Neural progenitor cell (in vitro differentiated cells): Measurements from ENCODE around the gene PSMG1. TPM values are rescaled to one million over a fixed set of nuclear protein-coding genes. Genes with fewer than 3 reads are reported as not detected.

Experiments used
- DNase-seq: peaks from one replicate; pipeline ENCODE4 v3.0.0-alpha.2; 2016; ENCODE audit warnings: low spot score
- H2AFZ ChIP-seq: fragments of 200-600 bp; sonication (generic); replicated peaks from 2 replicates; pipeline ENCODE4 v1.6.1; 2016; ENCODE audit warnings: antibody characterized with exemption
- H3F3A ChIP-seq: fragments of 200-600 bp; sonication (generic); 2 replicates; pipeline ENCODE4 v1.6.1; 2016; ENCODE audit warnings: antibody characterized with exemption, low read depth
- H3K27ac ChIP-seq: fragments of 200-600 bp; sonication (generic); 2 replicates; pipeline ENCODE4 v1.5.1; 2016; ENCODE audit warnings: mild to moderate bottlenecking
- H3K27me3 ChIP-seq: fragments of 200-600 bp; sonication (generic); 2 replicates; pipeline ENCODE4 v1.6.1; 2016; ENCODE audit warnings: mild to moderate bottlenecking, moderate library complexity
- H3K36me3 ChIP-seq: fragments of 200-600 bp; sonication (generic); 2 replicates; pipeline ENCODE4 v1.5.1; 2016
- H3K4me1 ChIP-seq: fragments of 200-600 bp; sonication (generic); 2 replicates; pipeline ENCODE4 v1.6.1; 2016; ENCODE audit warnings: mixed run types
- H3K4me2 ChIP-seq: fragments of 200-600 bp; sonication (generic); 2 replicates; pipeline ENCODE4 v1.6.1; 2016
- H3K4me3 ChIP-seq: fragments of 200-600 bp; sonication (generic); 2 replicates; pipeline ENCODE4 v1.5.1; 2016
- H3K79me2 ChIP-seq: fragments of 200-600 bp; sonication (generic); 2 replicates; pipeline ENCODE4 v1.6.1; 2016; ENCODE audit warnings: low read depth
- H3K9ac ChIP-seq: fragments of 200-600 bp; sonication (generic); 2 replicates; pipeline ENCODE4 v1.6.1; 2016
- H3K9me3 ChIP-seq: fragments of 200-600 bp; sonication (generic); 2 replicates; pipeline ENCODE4 v1.5.1; 2016; ENCODE audit warnings: low read depth
- H4K20me1 ChIP-seq: fragments of 200-600 bp; sonication (generic); 2 replicates; pipeline ENCODE4 v1.6.1; 2016; ENCODE audit warnings: low read depth
- H3K27ac Mint-ChIP-seq: 3 replicates; pipeline ENCODE4 v1.8.0; 2021; ENCODE audit warnings: mixed read lengths
- H3K27me3 Mint-ChIP-seq: 2 replicates; pipeline ENCODE4 v1.8.0; 2022; ENCODE audit warnings: low read depth, mild to moderate bottlenecking, inconsistent platforms, moderate library complexity, mixed read lengths; ENCODE audit not compliant: insufficient read depth
- H3K36me3 Mint-ChIP-seq: 3 replicates; pipeline ENCODE4 v1.8.0; 2021; ENCODE audit warnings: mixed read lengths
- H3K4me1 Mint-ChIP-seq: 3 replicates; pipeline ENCODE4 v1.8.0; 2021; ENCODE audit warnings: mixed read lengths
- H3K4me3 Mint-ChIP-seq: 3 replicates; pipeline ENCODE4 v1.8.0; 2021; ENCODE audit warnings: mild to moderate bottlenecking, moderate library complexity, mixed read lengths
- H3K9me3 Mint-ChIP-seq: 3 replicates; pipeline ENCODE4 v1.8.0; 2020; ENCODE audit warnings: mixed read lengths
- CTCF ChIP-seq: fragments of 200-600 bp; sonication (generic); IDR thresholded peaks from 2 replicates; pipeline ENCODE4 v1.5.1; 2017; ENCODE audit warnings: antibody characterized with exemption, mild to moderate bottlenecking
- EZH2 ChIP-seq: fragments of 200-600 bp; sonication (generic); IDR thresholded peaks from 2 replicates; pipeline ENCODE4 v1.6.1; 2017; ENCODE audit warnings: antibody characterized with exemption, mild to moderate bottlenecking, moderate library complexity
- EZH2phosphoT487 ChIP-seq: fragments of 200-600 bp; sonication (generic); IDR thresholded peaks from 2 replicates; pipeline ENCODE4 v1.6.1; 2017; ENCODE audit warnings: antibody characterized with exemption
- total RNA-seq: library from RNA; depleted of rRNA; stranded (reverse); fragments of >200 nt; gene quantifications from 2 replicates; pipeline ENCODE4 v1.2.3, GENCODE V29; 2015; ENCODE audit warnings: low replicate concordance

PSMG1 gene
- total RNA-seq, 1 donor from 2014 or later, result 37.5 TPM

GRCh38 chr21:39182016-39182415, 1.2 kb downstream of the PSMG1 start:
- Histone ChIP-seq H3K36me3 (no peaks in the 10 kb centered on the region), H3K27me3 (no peaks in the 10 kb centered on the region), H3K9ac (no peak overlapping the region)

GRCh38 chr21:39181205-39181818, 1.9 kb downstream of the PSMG1 start:
- no peak for TF ChIP-seq EZH2phosphoT487
- TF ChIP-seq EZH2, result no peak
- TF ChIP-seq CTCF, result no peak
- peaks cover 21% of the 10 kb centered on the region for H3F3A ChIP-seq
- H3K36me3 Mint-ChIP-seq, result peaks cover 25% of the 10 kb centered on the region
- H3K9me3 Mint-ChIP-seq, result no peaks in the 10 kb centered on the region
- DNase-seq, result no peak
- H3K9ac ChIP-seq, result no peak overlapping the region
- peaks cover 6% of the 10 kb centered on the region for H4K20me1 ChIP-seq
- peak overlapping the region; percentile 95 for H3K4me3 Mint-ChIP-seq
- peaks cover 23% of the 10 kb centered on the region for H3K4me1 Mint-ChIP-seq
- H3K4me1 ChIP-seq, result peaks cover 7% of the 10 kb centered on the region
- H3K9me3 ChIP-seq, result no peaks in the 10 kb centered on the region
- no peaks in the 10 kb centered on the region for H3K27me3 ChIP-seq
- H3K4me2 ChIP-seq, result peak overlapping the region; percentile 97
- no peak overlapping the region for H3K27ac Mint-ChIP-seq
- H3K36me3 ChIP-seq, result no peaks in the 10 kb centered on the region
- H3K4me3 ChIP-seq, result peak overlapping the region; percentile 78
- H3K27ac ChIP-seq, result no peak overlapping the region
- no peak overlapping the region for H2AFZ ChIP-seq
- peaks cover 26% of the 10 kb centered on the region for H3K79me2 ChIP-seq
- H3K27me3 Mint-ChIP-seq, result peaks cover 3% of the 10 kb centered on the region

More at GRCh38 chr21:39182016-39182415, 1.2 kb downstream of the PSMG1 start:
- Mint-ChIP-seq H3K27ac (no peak overlapping the region), H3K4me3 (peak overlapping the region; percentile 95), H3K36me3 (peaks cover 25% of the 10 kb centered on the region), H3K27me3 (peaks cover 3% of the 10 kb centered on the region), H3K9me3 (no peaks in the 10 kb centered on the region), H3K4me1 (peaks cover 23% of the 10 kb centered on the region)
- Histone ChIP-seq H3F3A (peaks cover 28% of the 10 kb centered on the region), H3K4me2 (peak overlapping the region; percentile 97), H3K4me1 (peaks cover 7% of the 10 kb centered on the region), H2AFZ (no peak overlapping the region), H4K20me1 (peaks cover 6% of the 10 kb centered on the region), H3K27ac (no peak overlapping the region), H3K9me3 (no peaks in the 10 kb centered on the region), H3K79me2 (peaks cover 26% of the 10 kb centered on the region), H3K4me3 (peak overlapping the region; percentile 78)
- no peak for DNase-seq
- TF ChIP-seq EZH2phosphoT487 (no peak), CTCF (no peak), EZH2 (no peak)

- Mint-ChIP-seq H3K9me3 (no peaks in the 10 kb centered on the region), H3K27ac (no peak overlapping the region), H3K27me3 (peaks cover 3% of the 10 kb centered on the region), H3K4me3 (no peak overlapping the region), H3K4me1 (peaks cover 23% of the 10 kb centered on the region), H3K36me3 (peaks cover 27% of the 10 kb centered on the region)
- Histone ChIP-seq H2AFZ (no peak overlapping the region), H3K27me3 (no peaks in the 10 kb centered on the region), H4K20me1 (peaks cover 6% of the 10 kb centered on the region), H3K4me1 (peaks cover 7% of the 10 kb centered on the region), H3F3A (peaks cover 19% of the 10 kb centered on the region), H3K79me2 (peaks cover 26% of the 10 kb centered on the region), H3K9me3 (no peaks in the 10 kb centered on the region), H3K27ac (no peak overlapping the region), H3K4me2 (no peak overlapping the region), H3K36me3 (no peaks in the 10 kb centered on the region), H3K9ac (no peak overlapping the region), H3K4me3 (no peak overlapping the region)
- no peak for TF ChIP-seq EZH2
- TF ChIP-seq EZH2phosphoT487, result no peak
- TF ChIP-seq CTCF, result peak; percentile 26
- DNase-seq, result no peak
Measured at GRCh38 chr21:39180429-39181019, 2.7 kb downstream of the PSMG1 start.
